SK-N-SH (cell line): ENCODE measurements around the gene MAP3K2.

Source experiments
- TCF12 ChIP-seq: IDR thresholded peaks from 2 replicates; pipeline ENCODE4 v1.4.0; 2012
- TF ChIP-seq, protein P1 (sequence below): fragments of 200-600 bp; sonication (generic); IDR thresholded peaks from 2 replicates; pipeline ENCODE4 v1.6.1; 2017; ENCODE audit warnings: antibody characterized with exemption, mild to moderate bottlenecking, moderate library complexity

DNA sequence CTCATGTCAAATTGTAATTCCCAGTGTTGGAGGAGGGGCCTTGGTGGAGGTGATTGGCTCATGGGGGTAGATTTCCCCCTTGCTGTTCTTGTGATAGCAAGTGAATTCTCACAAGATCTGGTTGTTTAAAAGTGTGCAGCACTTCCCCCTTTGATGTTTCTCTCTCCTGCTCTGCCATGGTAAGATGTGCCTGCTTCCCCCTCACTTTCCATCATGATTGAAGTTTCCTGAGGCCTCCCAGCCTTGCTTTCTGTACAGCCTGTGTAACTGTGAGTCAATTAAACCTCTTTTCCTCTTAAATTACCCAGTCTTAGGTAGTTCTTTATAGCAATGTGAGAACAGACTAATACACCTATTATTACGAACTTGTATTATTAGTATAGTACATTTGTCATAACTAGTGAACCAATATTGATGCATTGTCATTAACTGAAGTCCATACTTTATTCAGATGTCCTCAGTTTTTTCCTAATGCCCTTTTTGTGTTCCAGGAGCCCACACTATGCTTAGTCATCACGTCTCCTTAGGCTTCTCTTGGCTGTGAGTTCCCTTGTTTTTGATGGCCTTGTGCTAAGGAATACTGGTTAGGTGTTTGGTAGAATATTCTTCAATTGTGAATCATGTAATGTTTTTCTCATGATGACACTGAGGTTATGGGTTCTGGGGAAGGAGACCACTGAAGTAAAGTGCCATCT lies 4.5 kb upstream of the MAP3K2 start:
- TF ChIP-seq, protein P1, sequence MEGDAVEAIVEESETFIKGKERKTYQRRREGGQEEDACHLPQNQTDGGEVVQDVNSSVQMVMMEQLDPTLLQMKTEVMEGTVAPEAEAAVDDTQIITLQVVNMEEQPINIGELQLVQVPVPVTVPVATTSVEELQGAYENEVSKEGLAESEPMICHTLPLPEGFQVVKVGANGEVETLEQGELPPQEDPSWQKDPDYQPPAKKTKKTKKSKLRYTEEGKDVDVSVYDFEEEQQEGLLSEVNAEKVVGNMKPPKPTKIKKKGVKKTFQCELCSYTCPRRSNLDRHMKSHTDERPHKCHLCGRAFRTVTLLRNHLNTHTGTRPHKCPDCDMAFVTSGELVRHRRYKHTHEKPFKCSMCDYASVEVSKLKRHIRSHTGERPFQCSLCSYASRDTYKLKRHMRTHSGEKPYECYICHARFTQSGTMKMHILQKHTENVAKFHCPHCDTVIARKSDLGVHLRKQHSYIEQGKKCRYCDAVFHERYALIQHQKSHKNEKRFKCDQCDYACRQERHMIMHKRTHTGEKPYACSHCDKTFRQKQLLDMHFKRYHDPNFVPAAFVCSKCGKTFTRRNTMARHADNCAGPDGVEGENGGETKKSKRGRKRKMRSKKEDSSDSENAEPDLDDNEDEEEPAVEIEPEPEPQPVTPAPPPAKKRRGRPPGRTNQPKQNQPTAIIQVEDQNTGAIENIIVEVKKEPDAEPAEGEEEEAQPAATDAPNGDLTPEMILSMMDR: no peak
- no peak for TF ChIP-seq TCF12
